ENCODE results near the gene HNRNPC.

- TF ChIP-seq GATA2 (IDR thresholded peaks at IDR 0.05; ENCODE audit: low read depth, low read length): no peak
- TF ChIP-seq GATA3 (IDR thresholded peaks at IDR 0.05; ENCODE audit: low read depth, low read length): no peak
Observed at GRCh38 chr14:21269252-21270046, at the start of gene HNRNPC.
